OCI-LY3 (cell line): ENCODE data around the gene ZCCHC14.
A peak's percentile ranks its signal among the peaks of the same experiment; 100 is the strongest.

ENCODE experiments used
- H2AFZ ChIP-seq: fragments of 200-600, 300-600 bp; shearing (Covaris generic); 2 replicates; pipeline ENCODE4 v1.6.0; 2014; ENCODE audit warnings: antibody characterized with exemption, low read depth, low read length
- H3K27ac ChIP-seq: fragments of 200-600, 300-600 bp; sonication (generic); 2 replicates; pipeline ENCODE4 v1.5.1; 2014; ENCODE audit warnings: mild to moderate bottlenecking, low read length, moderate library complexity, mixed read lengths
- H3K27me3 ChIP-seq: fragments of 200-600, 300-600 bp; sonication (generic); 2 replicates; pipeline ENCODE4 v1.6.1; 2014; ENCODE audit warnings: low read depth, low read length, mixed read lengths
- H3K36me3 ChIP-seq: fragments of 200-600, 300-600 bp; sonication (generic); replicated peaks from 2 replicates; pipeline ENCODE3; 2014; ENCODE audit warnings: low read depth, low read length, mixed read lengths
- H3K4me1 ChIP-seq: fragments of 300-600, 200-600 bp; sonication (generic); 2 replicates; pipeline ENCODE4 v1.6.1; 2014; ENCODE audit warnings: low read length, mixed read lengths
- H3K4me2 ChIP-seq: fragments of 200-600, 300-600 bp; sonication (generic); 2 replicates; pipeline ENCODE4 v1.6.1; 2014; ENCODE audit warnings: low read length, mixed read lengths
- H3K4me3 ChIP-seq: fragments of 300-600, 200-600 bp; sonication (generic); 2 replicates; pipeline ENCODE4 v1.5.1; 2014; ENCODE audit warnings: antibody characterized with exemption, mild to moderate bottlenecking, low read length, moderate library complexity
- H3K79me2 ChIP-seq: fragments of 300-600, 200-600 bp; shearing (Covaris generic); 2 replicates; pipeline ENCODE4 v1.6.1; 2014; ENCODE audit warnings: mild to moderate bottlenecking, low read length, mixed read lengths
- H3K9ac ChIP-seq: fragments of 300-600, 200-600 bp; shearing (Covaris generic); 2 replicates; pipeline ENCODE4 v1.6.0; 2014; ENCODE audit warnings: mild to moderate bottlenecking, low read length, moderate library complexity
- H3K9me3 ChIP-seq: fragments of 200-600, 300-600 bp; shearing (Covaris generic); 2 replicates; pipeline ENCODE4 v1.6.1; 2014; ENCODE audit warnings: low read length, mixed read lengths; ENCODE audit not compliant: insufficient read depth
- H4K20me1 ChIP-seq: fragments of 200-600, 300-600 bp; sonication (generic); 2 replicates; pipeline ENCODE4 v1.6.1; 2016; ENCODE audit warnings: low read length, mixed read lengths; ENCODE audit not compliant: insufficient read depth
- EZH2phosphoT487 ChIP-seq: fragments of 200-600 bp; shearing (Covaris generic); IDR thresholded peaks from 2 replicates; pipeline ENCODE4 v1.6.1; 2018; ENCODE audit warnings: antibody characterized with exemption, mixed run types, low read depth
- TF ChIP-seq, protein P1 (sequence below): fragments of 200-600, 300-600 bp; sonication (generic); IDR thresholded peaks from 2 replicates; pipeline ENCODE4 v1.5.1; 2014; ENCODE audit warnings: antibody characterized with exemption, low read length, low read depth

ZCCHC14 gene

DNA sequence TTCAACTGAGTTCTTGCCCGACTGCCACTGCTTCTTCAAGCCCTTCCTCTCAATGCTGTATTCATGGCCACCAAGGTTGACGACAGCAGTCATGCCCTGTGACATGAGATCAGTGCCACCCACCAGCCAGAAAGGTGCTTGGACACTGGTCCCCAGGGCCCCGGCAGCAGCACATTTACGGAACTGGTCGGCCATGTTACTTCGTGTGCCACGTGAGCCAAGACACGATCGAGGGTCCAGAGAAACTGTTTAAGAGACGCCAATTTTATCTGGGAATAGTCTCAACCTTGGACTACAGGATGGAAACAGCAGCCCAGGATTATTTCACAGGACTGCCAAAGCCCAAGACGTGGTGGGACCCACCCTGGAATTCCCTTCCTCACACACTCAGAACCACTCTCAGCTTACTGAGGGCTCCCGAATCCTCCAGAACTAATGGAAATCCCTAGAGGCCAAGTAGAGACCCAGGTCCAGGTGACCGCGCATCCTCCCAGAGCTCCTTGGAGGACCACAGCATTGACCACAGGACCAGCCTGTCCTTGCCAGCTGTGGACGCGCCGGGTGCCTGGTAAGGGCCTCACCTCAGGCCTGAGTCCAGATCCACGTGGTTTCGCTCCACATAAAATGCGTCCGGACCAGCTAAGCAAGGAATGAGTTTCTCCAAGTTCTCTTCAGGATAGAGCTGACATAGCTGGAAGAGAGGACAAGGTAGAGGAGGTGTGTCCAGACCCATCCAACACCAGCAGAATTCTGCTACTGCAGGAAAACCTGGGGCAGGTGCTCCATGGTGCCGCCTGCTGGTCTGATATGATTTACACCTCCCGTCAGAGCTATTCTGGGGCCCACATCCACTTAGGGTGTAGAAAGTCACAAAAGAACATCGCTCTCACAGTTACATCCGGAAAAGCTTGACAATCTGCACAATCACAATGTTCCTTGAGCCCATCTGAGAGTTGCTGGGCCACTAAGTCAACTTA lies 72.5 kb downstream of the ZCCHC14 start:
- no peak for TF ChIP-seq EZH2phosphoT487
- TF ChIP-seq, protein P1, sequence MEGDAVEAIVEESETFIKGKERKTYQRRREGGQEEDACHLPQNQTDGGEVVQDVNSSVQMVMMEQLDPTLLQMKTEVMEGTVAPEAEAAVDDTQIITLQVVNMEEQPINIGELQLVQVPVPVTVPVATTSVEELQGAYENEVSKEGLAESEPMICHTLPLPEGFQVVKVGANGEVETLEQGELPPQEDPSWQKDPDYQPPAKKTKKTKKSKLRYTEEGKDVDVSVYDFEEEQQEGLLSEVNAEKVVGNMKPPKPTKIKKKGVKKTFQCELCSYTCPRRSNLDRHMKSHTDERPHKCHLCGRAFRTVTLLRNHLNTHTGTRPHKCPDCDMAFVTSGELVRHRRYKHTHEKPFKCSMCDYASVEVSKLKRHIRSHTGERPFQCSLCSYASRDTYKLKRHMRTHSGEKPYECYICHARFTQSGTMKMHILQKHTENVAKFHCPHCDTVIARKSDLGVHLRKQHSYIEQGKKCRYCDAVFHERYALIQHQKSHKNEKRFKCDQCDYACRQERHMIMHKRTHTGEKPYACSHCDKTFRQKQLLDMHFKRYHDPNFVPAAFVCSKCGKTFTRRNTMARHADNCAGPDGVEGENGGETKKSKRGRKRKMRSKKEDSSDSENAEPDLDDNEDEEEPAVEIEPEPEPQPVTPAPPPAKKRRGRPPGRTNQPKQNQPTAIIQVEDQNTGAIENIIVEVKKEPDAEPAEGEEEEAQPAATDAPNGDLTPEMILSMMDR = peak; percentile 42
- Histone ChIP-seq H4K20me1 (0 out of 2 replicates have a peak, but pooled peaks cover under 1% of the 10 kb centered on the region), H3K36me3 (no peaks in the 10 kb centered on the region), H3K27ac (no peak overlapping the region), H3K9ac (no peak overlapping the region), H3K27me3 (no peaks in the 10 kb centered on the region), H2AFZ (no peak overlapping the region), H3K4me2 (no peak overlapping the region), H3K79me2 (no peaks in the 10 kb centered on the region), H3K4me3 (no peak overlapping the region), H3K9me3 (no peaks in the 10 kb centered on the region), H3K4me1 (no peaks in the 10 kb centered on the region)

GRCh38 chr16:87418644-87419043 lies 74.2 kb downstream of the ZCCHC14 start:
- Histone ChIP-seq H2AFZ (no peak overlapping the region), H3K79me2 (no peaks in the 10 kb centered on the region), H3K27me3 (no peaks in the 10 kb centered on the region), H4K20me1 (0 out of 2 replicates have a peak, but pooled peaks cover 3% of the 10 kb centered on the region), H3K27ac (no peak overlapping the region), H3K9me3 (no peaks in the 10 kb centered on the region), H3K36me3 (no peaks in the 10 kb centered on the region), H3K4me1 (0 out of 2 replicates have a peak, but pooled peaks cover 3% of the 10 kb centered on the region), H3K4me3 (no peak overlapping the region), H3K9ac (no peak overlapping the region), H3K4me2 (no peak overlapping the region)
- TF ChIP-seq EZH2phosphoT487 = no peak
- TF ChIP-seq, protein P1 = no peak

- Histone ChIP-seq H3K36me3 (no peaks in the 10 kb centered on the region), H3K4me1 (0 out of 2 replicates have a peak, but pooled peaks cover 3% of the 10 kb centered on the region)
- no peak for TF ChIP-seq EZH2phosphoT487
- TF ChIP-seq, protein P1 = no peak
Measured at GRCh38 chr16:87418216-87418615, 74.6 kb downstream of the ZCCHC14 start.

DNA sequence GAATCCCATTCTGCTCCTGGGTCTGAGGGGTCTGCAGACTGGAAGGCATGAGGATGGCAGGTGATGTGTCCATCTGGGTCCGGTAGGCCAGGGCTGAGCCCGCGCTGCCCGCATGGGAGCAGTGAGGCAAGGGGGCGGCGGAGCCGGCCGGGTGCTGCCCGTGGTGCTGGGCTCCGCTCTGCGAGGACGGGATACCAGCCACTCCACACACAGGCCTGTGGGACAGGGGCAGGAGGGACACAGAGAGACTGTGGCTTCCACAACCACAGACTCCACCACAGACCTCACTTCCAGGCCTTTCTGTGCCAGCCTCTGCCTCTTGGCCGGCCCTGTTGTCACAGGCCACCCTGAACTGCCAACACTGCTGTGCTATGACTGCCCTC lies 75.3 kb downstream of the ZCCHC14 start:
- H3K4me2 ChIP-seq = no peak overlapping the region
- H3K9ac ChIP-seq = no peak overlapping the region
- no peak overlapping the region for H3K27ac ChIP-seq
- H3K36me3 ChIP-seq = no peaks in the 10 kb centered on the region
- H3K27me3 ChIP-seq = no peaks in the 10 kb centered on the region
- 0 out of 2 replicates have a peak, but pooled peaks cover 3% of the 10 kb centered on the region for H4K20me1 ChIP-seq
- TF ChIP-seq, protein P1 = no peak
- TF ChIP-seq EZH2phosphoT487 = no peak
- no peaks in the 10 kb centered on the region for H3K79me2 ChIP-seq
- no peak overlapping the region for H3K4me3 ChIP-seq
- no peak overlapping the region for H2AFZ ChIP-seq
- H3K9me3 ChIP-seq = no peaks in the 10 kb centered on the region
- H3K4me1 ChIP-seq = 0 out of 2 replicates have a peak, but pooled peaks cover 3% of the 10 kb centered on the region

More at GRCh38 chr16:87418216-87418615, 74.6 kb downstream of the ZCCHC14 start:
- Histone ChIP-seq H3K27me3 (no peaks in the 10 kb centered on the region), H3K79me2 (no peaks in the 10 kb centered on the region), H3K27ac (no peak overlapping the region), H3K4me3 (no peak overlapping the region), H3K4me2 (no peak overlapping the region), H3K9ac (no peak overlapping the region), H3K9me3 (no peaks in the 10 kb centered on the region), H2AFZ (no peak overlapping the region), H4K20me1 (0 out of 2 replicates have a peak, but pooled peaks cover 3% of the 10 kb centered on the region)
